GM21526 (cell line): ENCODE measurements around the gene USP46.

Experiments
- ATAC-seq: cut with Tn5 transposase; IDR thresholded peaks from one replicate; pipeline ENCODE4 v1.9.1; 2021; ENCODE audit warnings: moderate library complexity; ENCODE audit not compliant: unreplicated experiment, low FRiP score

Gene USP46

DNA sequence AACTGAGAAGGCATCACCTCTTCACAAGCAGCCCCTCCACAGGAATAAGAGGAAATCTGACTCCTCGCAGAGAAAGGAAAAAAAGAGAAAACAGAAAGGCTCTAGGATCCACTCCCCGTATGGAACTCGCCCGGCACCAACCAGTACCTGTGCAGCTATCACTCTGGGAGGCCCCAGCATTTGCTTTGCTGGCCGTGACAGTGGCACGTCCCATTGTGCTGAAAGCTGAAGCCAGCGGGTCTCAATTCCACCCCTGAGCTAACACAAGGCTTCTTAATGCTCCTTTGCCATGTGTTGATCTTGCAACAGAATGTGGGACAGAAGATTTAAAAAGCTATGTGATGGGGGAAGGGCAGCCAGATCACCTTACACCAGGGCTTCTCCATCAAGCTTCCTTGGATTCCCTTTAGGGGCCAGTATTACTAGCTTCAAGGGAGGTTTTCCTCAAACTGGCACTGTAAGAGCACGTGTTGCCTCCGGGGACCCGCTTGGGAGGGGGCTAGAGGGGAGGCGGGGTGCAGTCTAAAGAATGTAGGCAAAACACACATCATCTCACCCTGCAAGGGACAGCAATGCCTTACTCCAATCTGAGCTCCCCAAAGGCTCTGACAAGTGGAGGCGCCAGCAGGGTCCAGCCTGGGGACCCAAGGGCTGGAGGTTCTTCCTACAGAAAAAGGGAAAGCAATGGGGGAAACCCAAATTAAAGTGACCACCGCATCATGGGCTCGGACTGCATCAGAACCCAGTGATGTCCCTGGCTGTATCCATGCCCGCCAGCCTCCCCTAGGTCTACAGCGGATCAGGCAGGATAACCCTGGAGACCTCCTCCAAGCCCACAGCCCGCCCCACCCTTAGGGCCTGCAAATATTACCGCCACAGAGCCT lies 1.2 kb downstream of the USP46 start:
- no peak for ATAC-seq

DNA sequence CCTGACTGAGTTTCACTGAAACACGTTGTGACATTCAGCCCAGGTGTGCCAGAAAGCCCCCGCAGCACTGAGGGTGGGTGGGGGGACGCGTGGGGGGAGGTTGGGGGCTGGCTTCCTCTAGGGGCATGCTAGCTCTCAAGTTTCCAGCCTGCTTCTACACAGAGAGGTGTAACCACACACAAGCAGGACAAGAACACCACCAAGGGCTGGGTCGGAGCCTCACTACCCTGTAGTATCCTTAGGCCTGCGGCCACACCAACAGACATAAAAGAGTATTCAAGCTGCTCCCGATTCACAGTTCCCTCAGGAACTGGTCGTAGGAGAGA lies 1.8 kb downstream of the USP46 start:
- ATAC-seq = no peak

DNA sequence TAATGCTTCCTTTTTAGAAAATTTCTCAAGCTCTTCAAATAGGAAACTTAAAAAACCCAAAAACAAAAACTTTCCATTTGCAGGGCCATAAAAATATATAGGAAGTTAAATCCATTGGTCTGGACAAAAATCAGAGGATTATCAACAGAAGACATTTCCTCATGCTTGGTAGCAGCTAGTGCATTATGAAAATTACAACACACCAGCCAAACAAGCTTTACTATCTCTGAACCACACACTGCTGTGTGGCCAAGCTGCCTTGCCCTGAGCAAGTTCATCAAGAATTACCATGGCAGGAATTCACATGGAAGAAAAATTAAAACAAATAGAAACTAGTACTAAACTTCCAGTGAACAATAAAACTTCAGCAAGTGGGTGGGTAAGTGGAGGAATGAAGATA lies 3.6 kb downstream of the USP46 start:
- no peak for ATAC-seq

DNA sequence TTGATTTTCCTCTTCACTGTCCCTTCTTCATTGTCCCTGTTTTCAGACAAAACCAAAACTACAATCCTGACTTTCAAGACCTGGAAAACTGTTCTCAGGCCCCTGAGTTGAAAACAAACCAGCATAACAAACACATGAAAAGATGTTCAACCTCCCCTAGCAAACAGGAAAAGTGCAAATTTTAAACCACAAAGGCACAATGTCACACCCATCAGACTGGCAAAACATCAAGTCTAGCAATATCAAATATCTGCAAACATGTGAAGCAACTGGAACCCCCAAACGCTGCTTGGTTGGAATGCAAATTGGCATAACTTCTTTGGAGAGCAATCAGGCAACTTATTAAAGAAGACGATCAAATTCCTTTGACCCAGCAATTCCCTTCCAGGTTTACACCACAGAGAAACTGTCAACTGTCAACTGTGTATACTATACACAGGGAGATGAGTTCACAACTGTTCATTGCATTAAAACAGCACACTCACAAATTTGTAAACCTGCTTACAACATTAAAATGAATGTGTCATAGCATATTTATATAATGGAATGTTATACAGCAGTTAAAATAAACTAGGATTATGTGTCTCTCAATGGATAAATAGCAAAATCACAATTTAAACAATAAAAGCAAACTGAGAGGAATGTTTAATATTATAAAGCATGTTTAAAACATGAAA lies 7.0 kb downstream of the USP46 start:
- ATAC-seq = no peak

DNA sequence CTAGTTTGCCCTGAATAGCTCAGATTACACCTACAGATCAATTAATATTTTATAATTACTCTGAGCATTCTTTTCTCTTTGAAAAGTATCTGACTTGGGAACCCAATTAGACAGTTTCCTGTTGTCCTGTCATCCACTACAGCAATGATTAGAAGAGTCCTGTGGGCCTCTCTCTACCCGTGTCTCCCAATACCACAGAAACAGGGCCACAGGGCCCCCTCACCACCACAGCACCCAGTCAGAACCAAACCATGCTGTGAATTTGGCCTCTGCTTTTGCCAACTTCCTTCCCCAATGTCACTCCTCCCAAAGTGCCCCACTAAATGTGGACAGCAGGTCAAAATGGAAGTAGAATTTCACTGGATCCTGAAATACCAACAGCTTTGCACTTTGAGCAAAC lies 10.3 kb downstream of the USP46 start:
- ATAC-seq = no peak

DNA sequence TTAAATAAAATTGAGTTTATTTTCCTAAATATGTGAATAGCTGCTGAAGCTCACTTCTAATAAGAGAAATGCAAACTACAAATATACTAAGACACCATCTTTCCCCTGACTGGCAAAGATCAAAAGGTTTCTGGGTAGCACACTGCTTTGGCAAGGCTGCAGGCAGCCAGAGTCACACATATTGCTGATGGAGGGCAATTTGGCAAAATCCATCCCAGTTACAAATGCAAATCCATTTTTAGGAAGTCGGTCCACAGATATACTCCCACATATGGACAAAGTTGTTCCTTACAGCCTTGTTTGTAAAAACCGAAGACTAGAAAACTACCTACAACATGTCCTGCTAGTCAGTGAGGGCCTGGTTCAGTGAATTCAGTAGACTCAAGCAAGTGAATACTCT lies 12.4 kb downstream of the USP46 start:
- no peak for ATAC-seq

DNA sequence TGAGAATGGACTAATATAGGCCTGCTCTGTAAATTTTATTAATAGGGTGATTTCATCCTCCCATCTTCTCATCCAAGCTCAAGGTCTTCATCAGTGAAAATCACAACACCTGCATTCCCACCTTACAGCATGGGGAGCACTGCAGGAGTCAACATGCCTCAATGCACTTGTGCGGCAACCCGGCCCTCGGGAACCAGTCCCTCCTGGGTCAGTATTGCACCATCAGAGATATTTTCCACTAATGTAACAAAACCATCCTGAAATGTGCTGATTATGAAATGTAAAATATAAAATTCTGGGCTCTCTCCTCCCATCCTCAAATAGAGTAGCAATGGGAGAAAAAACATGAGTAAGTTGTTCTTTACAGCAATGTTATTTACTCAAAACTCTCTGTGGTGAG lies 13.0 kb downstream of the USP46 start:
- ATAC-seq = no peak

DNA sequence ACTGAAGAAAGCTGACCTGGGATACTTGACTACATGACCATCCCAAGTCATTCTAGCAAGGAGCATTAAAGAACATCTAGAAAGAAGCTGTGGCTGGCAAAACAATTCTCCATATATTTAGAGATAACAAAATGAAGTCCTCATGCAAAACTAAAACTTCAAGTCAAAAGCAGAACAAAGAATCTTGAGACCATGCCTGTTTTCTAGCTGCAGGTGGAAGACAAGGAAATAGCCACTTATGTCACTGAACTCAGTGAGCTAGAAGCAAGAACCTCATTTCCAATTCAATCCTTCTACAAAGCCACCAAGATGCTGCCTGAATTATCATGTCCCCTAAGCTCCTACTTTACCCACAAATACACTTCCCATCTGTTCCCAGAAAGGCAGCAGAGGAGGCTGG lies 13.8 kb downstream of the USP46 start:
- ATAC-seq = peak; percentile 42

DNA sequence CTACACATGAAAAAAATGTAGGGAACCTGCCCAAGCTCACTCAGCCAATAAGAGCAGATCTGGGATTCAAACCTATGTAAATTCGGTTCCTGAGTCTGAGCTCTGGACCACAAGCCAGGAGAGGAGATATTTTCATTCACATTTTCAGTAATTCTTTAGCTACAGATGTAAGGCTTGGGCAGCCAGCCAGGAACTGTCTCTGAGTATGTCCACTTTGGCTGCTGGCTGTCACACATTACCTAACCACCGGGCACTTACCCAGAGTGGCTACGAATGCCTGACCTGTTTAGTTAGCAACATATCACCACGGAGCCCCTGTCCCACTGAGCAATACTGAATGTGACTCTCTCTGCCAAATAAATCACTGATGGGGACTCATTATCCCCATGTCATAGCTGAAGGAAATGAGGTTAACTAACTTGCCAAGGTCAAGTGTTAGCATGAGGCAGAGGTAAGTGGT lies 15.3 kb downstream of the USP46 start:
- no peak for ATAC-seq

DNA sequence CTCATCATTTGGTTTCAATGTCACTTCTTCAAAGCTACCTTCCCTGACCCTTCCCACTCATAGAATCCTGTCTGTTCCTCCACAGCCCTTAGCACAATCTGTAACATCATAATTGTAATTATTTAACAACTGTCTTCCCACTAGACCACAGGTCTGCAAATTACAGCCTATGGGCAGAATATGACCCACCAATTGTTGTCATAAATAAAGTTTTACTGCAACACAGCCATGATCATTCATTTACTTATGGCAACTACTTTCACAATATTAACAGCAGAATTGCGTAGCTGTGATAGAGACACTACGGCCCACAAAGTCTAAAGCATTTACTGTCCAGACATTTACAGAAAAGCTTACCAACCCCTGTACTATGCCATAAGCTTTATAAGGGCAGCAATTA lies 15.9 kb downstream of the USP46 start:
- no peak for ATAC-seq

DNA sequence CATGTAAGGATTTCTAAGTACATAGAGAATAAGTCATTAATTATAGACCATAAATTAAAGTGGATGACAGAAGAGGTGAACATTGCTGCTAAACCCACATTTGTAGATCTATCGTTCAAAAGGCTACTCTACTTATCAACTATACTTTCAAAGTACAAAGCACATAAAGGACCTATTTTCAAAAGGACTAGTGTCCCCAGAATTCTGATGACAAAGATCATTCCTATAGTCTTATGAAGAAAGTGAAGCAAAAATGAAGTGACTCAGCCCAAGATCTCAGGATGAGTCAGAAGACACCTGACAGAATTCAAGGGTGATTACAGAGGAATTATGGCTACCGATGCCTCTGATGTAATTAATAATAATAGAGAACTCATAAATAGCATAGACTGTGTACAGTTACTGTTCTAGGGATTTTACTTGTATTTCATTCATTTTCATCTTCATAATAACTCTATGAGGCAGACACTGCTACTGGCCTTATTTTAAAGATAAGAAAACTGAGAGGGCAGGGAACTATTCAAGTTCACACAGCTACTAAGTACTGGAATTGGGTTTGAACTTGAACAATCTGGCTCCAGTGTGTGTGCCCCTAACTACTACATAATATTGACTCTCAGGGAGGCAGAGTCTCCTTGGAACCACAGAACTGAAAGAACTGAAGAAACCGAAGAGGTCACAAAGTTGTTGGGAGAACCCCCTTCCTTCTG lies 17.1 kb downstream of the USP46 start:
- peak; percentile 82 for ATAC-seq

DNA sequence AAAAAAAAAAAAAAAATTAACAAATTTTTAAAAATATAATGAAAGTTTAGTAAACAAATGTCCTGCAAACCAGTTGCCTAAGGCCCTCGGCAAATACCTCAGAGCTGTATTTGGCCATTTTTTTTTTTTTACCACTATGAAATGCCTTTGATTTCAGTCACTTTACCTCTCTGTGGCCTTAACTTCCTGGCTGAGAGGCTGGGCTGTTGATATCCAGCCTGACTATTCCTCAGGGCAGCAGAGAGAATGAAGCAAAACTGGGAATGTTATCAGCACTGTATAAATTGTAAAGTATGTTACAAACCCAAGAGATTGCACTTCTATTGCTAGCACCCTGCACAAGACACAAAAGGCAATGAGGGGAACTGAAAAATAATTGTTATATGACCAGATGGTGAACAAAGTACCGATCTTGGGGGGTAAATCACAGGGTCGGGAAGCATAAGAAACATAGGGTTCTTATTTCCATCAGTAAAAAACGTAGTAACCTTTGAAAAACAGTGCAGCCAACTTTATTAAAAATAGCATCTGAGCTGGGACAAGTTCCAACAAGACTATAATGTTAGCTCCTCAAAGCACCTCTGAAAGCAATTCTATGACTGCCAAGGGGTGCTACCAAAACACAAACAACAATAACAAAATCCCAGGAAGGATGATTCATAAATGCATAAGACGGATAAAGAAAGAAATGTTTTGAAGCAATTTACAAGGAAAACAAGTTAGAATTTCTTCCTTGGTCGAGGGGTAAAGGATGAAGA lies 18.1 kb downstream of the USP46 start:
- ATAC-seq = no peak

DNA sequence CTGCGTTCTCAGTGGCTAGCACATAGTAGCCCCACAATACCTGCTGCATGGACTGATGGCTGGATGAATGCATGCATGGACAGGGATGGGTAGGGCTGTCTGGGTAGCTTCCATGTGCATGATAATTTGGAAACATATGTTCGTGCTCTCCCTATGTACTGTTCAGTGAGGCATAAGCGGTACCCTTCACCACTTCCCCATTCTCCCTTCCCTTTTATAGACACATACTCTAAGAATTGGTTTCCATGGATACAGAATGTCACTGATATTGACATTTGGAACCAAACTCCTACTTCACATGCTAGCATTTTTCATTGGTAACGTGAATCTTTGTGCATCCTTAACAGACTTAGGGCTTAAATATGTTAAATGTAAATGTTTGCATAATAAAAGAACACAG lies 20.4 kb downstream of the USP46 start:
- ATAC-seq = peak; percentile 44

DNA sequence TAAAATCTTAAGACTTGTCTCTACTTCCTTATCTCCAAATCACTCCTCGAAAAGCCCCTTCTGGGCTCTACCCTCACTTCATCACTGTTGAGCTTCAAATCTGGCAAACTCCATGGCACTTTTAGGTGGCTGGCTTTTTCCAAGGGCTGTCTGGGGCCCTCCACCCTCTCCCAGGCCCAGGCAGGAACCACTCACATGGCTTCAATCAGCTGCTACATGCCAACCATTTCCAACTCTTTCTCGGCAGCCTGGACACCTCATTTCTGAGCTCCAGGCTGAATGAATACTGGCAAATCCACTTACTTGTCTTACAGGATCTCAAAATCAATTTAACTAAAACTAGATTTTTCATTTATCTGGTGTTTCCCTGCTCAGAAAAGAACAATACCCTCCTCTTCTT lies 22.0 kb downstream of the USP46 start:
- ATAC-seq = no peak

DNA sequence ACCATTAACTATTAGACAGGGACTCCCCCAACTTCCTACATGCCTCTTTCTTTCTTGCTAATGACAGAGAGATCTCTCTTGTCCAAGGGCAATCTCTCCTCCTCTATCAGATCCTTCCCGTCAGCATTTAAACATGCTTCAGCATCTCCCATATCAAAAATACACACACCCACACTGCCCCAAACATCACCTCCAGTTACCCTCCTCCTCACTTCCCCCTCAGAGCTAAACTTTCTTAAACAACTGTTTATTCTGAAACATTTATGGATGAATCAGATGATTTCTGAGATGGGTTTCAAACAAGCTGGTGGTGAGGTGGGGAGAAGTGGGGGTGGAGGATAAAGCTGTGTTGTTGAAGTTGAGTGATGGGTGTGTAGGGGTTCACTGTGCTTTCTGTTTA lies 23.5 kb downstream of the USP46 start:
- ATAC-seq = no peak

DNA sequence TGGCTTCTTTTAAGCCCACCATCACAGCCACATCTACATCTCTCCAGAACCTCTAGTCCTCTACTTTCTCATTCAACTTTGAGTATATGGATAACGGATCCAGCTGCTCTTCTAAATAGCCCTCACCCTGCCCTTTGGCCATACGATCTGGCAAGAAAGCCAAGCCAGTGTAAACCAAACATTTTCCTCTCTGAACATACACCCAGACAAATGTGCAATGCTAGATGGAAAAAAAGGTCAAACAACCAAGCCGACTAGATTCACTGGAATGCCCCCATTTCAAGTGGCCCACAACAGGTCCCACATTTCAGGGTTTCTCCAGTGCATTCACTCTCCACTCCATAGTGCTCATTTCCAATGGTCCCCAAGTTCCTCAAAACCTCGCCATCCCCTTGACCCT lies 24.0 kb downstream of the USP46 start:
- ATAC-seq = no peak

DNA sequence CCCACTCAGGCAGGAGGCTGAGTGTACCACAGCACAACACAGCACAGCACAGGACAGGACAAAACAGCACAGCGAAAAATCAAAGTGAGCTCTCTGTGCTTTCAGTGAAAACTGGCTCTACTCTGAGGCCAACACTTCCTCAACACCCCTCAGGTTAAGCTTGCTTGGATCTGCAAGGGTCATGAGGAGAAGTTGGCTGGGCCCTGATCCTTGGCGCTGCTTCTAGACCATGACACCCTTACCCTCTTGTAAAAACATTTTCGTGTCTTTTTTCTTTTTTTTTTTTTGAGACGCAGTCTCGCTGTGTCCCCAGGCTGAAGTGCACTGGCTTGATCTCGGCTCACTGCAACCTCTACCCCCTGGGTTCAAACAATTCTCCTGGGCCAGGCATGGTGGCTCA lies 25.3 kb downstream of the USP46 start:
- ATAC-seq = no peak

DNA sequence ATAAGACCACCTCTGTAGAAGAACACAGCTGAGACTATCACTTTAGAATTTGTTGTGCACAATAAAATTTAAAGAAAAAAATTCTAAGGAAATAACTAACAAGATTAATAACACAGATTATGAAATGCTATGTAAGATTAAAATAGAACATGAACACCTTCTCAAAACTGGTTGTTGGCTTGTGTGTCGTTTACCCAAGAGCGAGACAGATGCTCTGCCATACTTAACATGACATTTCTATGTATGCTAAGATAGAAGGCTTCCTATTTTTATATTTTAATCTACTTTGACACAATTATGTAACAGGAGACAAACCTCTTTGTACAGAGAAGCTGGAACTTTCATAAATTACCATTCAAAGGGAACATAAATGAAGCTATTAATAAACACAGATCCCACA lies 30.1 kb downstream of the USP46 start:
- ATAC-seq = no peak

DNA sequence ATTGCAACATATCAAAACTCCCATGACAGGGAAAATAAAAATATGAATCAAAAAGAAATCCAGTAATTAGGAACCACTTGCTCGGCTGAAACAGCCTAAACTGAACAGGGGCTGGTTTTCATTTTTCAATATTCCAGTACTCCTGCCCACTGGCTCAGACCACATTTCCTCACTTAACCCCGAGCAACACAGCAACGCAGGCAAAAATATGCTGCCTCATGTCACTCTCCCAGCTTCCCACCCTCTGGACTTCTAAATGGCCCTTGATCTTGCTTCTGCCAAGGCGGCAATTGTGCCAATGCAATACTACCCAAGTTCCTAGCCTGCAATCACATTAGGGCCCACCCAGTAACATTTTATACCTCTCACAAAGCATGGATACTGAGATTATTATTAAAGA lies 30.6 kb downstream of the USP46 start:
- no peak for ATAC-seq

DNA sequence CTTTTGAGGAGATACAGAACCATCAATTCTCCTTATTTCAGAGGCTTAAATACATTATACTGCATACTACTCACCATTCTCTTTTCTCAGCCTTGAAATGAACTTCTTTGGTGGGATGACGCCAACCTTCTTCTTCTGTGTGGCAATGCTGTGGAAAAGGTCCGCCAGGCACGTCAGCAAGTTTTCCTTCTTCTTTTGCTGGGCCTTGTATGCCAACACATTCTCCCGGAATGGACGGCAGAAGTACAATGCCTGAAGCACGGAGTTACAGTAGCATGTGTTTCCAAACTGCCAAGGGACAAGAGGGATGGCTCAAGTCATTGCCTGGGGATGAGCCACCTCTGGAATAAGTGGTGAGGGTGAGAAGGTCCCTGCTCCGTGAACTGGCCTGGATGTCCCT lies 31.2 kb downstream of the USP46 start:
- no peak for ATAC-seq

DNA sequence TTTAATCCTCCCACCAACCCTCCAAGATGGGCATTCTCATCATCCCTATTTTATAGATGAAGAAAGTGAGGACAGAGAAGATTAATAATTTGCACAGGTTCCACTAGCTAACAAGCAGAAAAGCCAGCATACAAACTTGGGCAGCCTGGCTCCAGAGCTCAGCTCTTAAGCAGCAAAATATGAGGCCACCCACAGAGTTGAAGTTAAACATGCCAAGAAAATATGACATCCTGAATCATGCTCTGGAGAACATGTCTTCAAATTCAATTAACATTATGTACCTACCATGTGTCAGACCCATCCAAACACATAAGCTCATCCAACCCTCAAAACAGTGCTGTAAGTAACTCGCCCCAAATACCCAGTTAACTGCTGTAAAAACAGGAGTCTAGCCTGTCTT lies 33.9 kb downstream of the USP46 start:
- ATAC-seq = no peak
